Esophagus squamous epithelium (tissue), 5 donors: ENCODE data around the gene MEF2D. TPM values are rescaled to one million over a fixed set of nuclear protein-coding genes. Genes with fewer than 3 reads are reported as not detected.
A peak's percentile ranks its signal among the peaks of the same experiment; 100 is the strongest.

Source experiments
- DNase-seq: peaks from one replicate; lab custom pipeline; 2025; lab: John Stamatoyannopoulos, UW
- H3K27ac ChIP-seq, 4 donors: fragments of 200-600 bp; sonication (generic); one replicate each; pipeline ENCODE4 v1.5.1; 2016 to 2019; ENCODE audit warnings: mild to moderate bottlenecking in 1 of 4
- H3K27me3 ChIP-seq, 4 donors: fragments of 200-600 bp; sonication (generic); 1 replicate in 3 of 4; 2 replicates in 1 of 4; pipeline versions ENCODE4 v1.5.1 to v1.6.0; 2017 to 2021; ENCODE audit warnings: antibody characterized with exemption in 1 of 4
- H3K36me3 ChIP-seq, 3 donors: fragments of 200-600 bp; sonication (generic); one replicate each; pipeline ENCODE4 v1.5.1; 2016 to 2019
- H3K4me1 ChIP-seq, 3 donors: fragments of 200-600 bp; sonication (generic); one replicate each; pipeline ENCODE4 v1.5.1; 2017 to 2019
- H3K4me3 ChIP-seq, 4 donors: fragments of 200-600 bp; sonication (generic); 1 replicate in 3 of 4; 2 replicates in 1 of 4; pipeline ENCODE4 v1.5.1; 2016 to 2019; ENCODE audit warnings: mild to moderate bottlenecking in 2 of 4, moderate library complexity in 1 of 4
- H3K9me3 ChIP-seq, 3 donors: fragments of 200-600 bp; sonication (generic); one replicate each; pipeline ENCODE4 v1.5.1; 2016 to 2019
- CTCF ChIP-seq, 6 experiments: fragments of 450-650 bp in 4 of 6; fragments of 200-600 bp in 2 of 6; sonication (generic) in 2 of 6; IDR thresholded peaks; one replicate each; pipeline ENCODE4 v1.5.1; 2016 to 2019; ENCODE audit warnings: antibody characterized with exemption in 6 of 6, mild to moderate bottlenecking in 4 of 6, moderate library complexity in 4 of 6
- POLR2A ChIP-seq, 4 donors: fragments of 450-650 bp; IDR thresholded peaks; one replicate each; pipeline ENCODE4 v1.6.1; 2017; ENCODE audit warnings: antibody characterized with exemption in 4 of 4, mild to moderate bottlenecking in 4 of 4, moderate library complexity in 3 of 4
- WGBS, 2 donors: methylation state at CpG; one replicate each; pipeline ENCODE4 v1.1.5; 2018; 5-methylcytosine and 5-hydroxymethylcytosine counted together
- intact Hi-C: fragments of 100-400 bp; cut with DNase I; formaldehyde crosslinking; loops from one replicate; pipeline ENCODE4 v1.15.0; 2022
- total RNA-seq, 4 donors: library from RNA; depleted of rRNA; stranded (reverse); fragments of >200 nt; gene quantifications; one replicate each; pipeline ENCODE4 v1.1.0, GENCODE V29; 2016
- donor health status: DM: yes; HTN: yes; CAD: no.

The MEF2D gene
- total RNA-seq, 4 donors from 2014 or later: 9.1 to 30.1 (median 12.1) TPM

DNA sequence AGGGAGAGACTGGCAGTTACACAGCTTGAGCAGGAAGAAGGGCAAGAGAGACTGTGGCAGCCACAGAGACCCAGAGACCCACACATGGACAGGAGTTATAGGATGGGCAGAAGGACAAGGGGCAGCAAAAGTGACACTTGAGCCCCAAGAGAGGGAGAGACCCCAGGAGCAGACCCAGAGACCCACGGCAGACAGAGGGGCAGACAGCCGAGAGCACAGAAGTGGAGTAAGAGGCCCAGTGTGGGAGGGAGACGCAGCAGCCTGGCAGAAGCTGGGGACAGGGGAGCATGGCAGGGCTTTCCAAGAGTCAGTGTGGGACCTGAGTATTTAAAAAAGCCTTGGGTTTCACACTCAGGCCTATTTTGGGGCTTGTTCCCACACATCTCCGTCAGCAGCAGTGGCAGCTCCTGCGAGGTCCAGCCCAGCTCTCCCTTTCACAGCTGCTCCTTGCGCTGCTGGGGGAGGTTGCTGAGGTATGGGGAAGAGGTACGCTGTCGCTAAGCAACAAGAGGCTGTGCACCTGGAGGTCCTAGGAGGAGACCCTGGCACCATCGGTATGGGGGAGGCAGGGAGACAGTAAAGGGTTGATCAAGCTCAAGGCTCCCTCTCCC, 9.0 kb upstream of the MEF2D start:
- intact Hi-C loops: no loop called here
- Histone ChIP-seq H3K4me1 (peaks cover 8 to 73% (median 44%) of the 10 kb centered on the region in 3 donors), H3K9me3 (no peaks in the 10 kb centered on the region), H3K4me3 (no peak overlapping the region), H3K36me3 (no peaks in the 10 kb centered on the region), H3K27ac (peak overlapping the region; percentile 75 to 100 (median 90)), H3K27me3 (no peaks in the 10 kb centered on the region)
- no peak for DNase-seq
- TF ChIP-seq POLR2A (IDR thresholded peaks at IDR 0.05) (no peak), CTCF (IDR thresholded peaks at IDR 0.05) (no peak)
- 84 to 87% methylated on average over 5 to 9 of the region's 9 CpGs for WGBS, 2 donors

DNA sequence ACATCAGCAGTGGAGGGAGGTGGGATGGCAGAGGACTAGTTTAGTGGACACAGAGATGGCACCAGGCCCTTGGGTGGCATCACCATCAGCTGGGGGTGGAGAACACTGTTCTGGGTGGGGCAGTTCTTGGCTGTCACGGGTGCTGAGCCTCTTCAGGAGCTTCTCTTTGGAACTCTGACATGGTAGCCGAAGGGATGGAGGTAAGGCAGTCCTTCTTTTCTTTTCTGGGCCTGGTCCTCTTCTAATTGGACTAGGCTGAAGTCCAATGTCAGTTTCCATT, 8.3 kb upstream of the MEF2D start:
- Histone ChIP-seq H3K27ac (peak overlapping the region; percentile 75 to 100 (median 90)), H3K4me3 (no peak overlapping the region), H3K4me1 (peaks cover 15 to 79% (median 50%) of the 10 kb centered on the region in 3 donors), H3K27me3 (no peaks in the 10 kb centered on the region), H3K36me3 (no peaks in the 10 kb centered on the region), H3K9me3 (no peaks in the 10 kb centered on the region)
- TF ChIP-seq CTCF (IDR thresholded peaks at IDR 0.05): no peak
- no peak for TF ChIP-seq POLR2A (IDR thresholded peaks at IDR 0.05)
- DNase-seq: no peak
- intact Hi-C loops: no loop called here
- 57 to 79% methylated on average over 1 to 2 of the region's 2 CpGs for WGBS, 2 donors

DNA sequence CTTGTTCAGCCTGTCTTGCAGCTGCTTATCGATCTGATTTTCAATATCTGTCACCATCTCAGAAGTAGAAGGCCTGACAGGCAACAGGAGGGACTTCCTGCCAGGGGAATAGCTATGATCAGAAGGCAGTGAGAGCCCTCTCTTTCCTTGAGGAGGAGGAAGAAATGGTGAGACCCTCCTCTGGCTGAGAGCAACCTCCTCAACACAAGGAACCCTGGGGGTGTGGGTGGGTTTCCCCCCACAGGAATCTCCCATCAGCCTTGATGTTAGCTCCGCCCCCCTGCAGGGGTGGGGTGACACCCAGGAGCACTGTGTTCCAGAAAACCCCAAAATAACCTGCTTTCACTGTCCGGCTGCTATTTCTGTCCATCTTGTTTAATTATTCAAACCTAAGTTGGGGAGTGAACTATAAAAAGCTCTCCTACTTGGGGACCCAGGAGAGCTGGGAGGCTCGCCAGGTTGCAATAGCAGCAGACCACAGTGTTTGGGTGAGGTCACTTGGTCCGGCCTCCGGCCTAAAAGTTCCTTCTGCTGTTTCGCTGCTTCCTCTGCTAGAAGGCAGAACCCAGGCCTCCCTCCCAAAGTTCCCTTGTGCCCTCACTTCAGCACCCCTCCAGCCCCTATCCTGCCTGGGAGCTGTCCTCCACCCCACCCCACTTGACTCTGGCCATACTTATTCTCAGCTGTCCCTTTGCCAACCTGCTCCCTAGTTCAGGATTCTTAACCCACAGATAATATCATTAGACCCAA, 7.8 kb upstream of the MEF2D start:
- 37 to 58% methylated on average over 5 to 6 of the region's 7 CpGs for whole genome bisulfite sequencing, 2 donors
- H3K27ac ChIP-seq: peak overlapping the region; percentile 75 to 100 (median 90)
- H3K36me3 ChIP-seq: no peaks in the 10 kb centered on the region
- intact Hi-C loops: no loop called here
- no peaks in the 10 kb centered on the region for H3K9me3 ChIP-seq
- DNase-seq: no peak
- peak overlapping the region in 2 of 4 donors; percentile 21 to 31 for H3K4me3 ChIP-seq
- peaks cover 20 to 84% (median 55%) of the 10 kb centered on the region in 3 donors for H3K4me1 ChIP-seq
- TF ChIP-seq POLR2A (IDR thresholded peaks at IDR 0.05): no peak
- no peak for TF ChIP-seq CTCF (IDR thresholded peaks at IDR 0.05)
- no peaks in the 10 kb centered on the region for H3K27me3 ChIP-seq

GRCh38 chr1:156506450-156506849, 5.9 kb upstream of the MEF2D start:
- H3K27me3 ChIP-seq: no peaks in the 10 kb centered on the region
- intact Hi-C loops: no loop called here
- H3K4me1 ChIP-seq: peaks cover 39 to 88% (median 69%) of the 10 kb centered on the region in 3 donors
- WGBS, 2 donors: 86 to 88% methylated on average over 2 of the region's 2 CpGs
- TF ChIP-seq POLR2A (IDR thresholded peaks at IDR 0.05) (no peak), CTCF (IDR thresholded peaks at IDR 0.05) (no peak)
- H3K4me3 ChIP-seq: no peak overlapping the region
- H3K27ac ChIP-seq: peak overlapping the region in 2 of 4 donors; percentile 100
- no peaks in the 10 kb centered on the region for H3K36me3 ChIP-seq
- H3K9me3 ChIP-seq: no peaks in the 10 kb centered on the region
- no peak for DNase-seq

- no peaks in the 10 kb centered on the region for H3K9me3 ChIP-seq
- WGBS, 2 donors: 78 to 79% methylated on average over 20 to 21 of the region's 21 CpGs
- no peaks in the 10 kb centered on the region for H3K27me3 ChIP-seq
- peak overlapping the region; percentile 15 to 61 (median 36) for H3K4me3 ChIP-seq
- DNase-seq: no peak
- TF ChIP-seq POLR2A (IDR thresholded peaks at IDR 0.05) (no peak), CTCF (IDR thresholded peaks at IDR 0.05) (no peak)
- H3K36me3 ChIP-seq: no peaks in the 10 kb centered on the region
- intact Hi-C loops: no loop called here
- peaks cover 40 to 83% (median 69%) of the 10 kb centered on the region in 3 donors for H3K4me1 ChIP-seq
- peak overlapping the region; percentile 99 to 100 (median 100) for H3K27ac ChIP-seq
Measured at GRCh38 chr1:156505679-156506298, 5.2 kb upstream of the MEF2D start.
